Adrenal gland (tissue), 5 donors: ENCODE results near the gene MRPL51.

Experiments used
- POLR2A ChIP-seq, 2 donors: fragments of 450-650 bp; IDR thresholded peaks; one replicate each; pipeline ENCODE4 v1.6.1; 2017; ENCODE audit warnings: antibody characterized with exemption in 2 of 2, mild to moderate bottlenecking in 2 of 2, moderate library complexity in 1 of 2
- TF ChIP-seq, protein P1 (sequence below), 6 experiments: fragments of 450-650 bp in 4 of 6; fragments of 200-600 bp in 2 of 6; sonication (generic) in 1 of 6; IDR thresholded peaks; 1 replicate in 5 of 6; 2 replicates in 1 of 6; pipeline versions ENCODE4 v1.5.1 to v1.8.0; 2016 to 2021; ENCODE audit warnings: antibody characterized with exemption in 6 of 6, mild to moderate bottlenecking in 2 of 6, moderate library complexity in 1 of 6
- donor health status: DM: no; HTN: no; CAD: no.

DNA sequence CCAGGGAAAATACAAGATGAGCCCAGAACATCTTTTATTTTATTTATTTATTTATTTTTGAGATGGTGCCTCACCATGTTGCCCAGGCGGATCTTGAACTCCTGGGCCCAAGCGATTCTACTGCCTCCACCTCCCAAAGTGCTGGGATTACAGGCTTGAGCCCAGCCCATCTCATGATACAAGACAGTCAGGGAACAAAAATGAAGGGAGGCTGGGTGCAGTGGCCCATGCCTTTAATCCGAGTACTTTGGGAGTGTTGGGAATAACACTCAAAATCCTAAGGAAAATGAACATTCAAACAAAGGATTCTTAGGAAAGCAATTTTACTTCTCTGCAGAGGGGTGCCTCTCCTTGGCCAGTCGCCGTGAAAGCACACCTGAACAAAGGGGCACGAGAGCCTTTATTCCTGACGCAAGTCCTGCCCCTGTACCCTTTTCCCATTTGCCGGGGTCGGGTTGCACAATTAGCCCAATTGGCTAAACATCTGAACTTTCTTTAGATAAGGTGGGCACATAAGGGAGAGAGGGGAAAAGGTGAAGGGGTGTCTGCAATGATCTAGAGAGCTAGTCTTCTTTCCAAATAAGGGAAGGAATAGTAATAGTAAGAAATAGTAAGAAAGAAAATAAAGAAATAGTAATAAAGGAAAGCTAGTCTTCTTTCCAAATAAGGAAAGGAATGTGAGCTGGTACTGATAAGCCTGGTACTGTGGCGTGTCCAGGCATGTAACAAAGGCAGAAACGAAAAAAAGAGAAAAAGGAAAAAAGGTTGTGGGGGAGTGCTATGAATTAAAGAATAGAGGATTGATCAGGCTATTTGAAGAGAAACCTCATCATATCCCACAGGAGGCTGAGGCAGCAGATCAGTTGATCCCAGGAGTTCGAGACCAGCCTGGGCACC is 14.3 kb upstream of the MRPL51 start:
- TF ChIP-seq, protein P1, sequence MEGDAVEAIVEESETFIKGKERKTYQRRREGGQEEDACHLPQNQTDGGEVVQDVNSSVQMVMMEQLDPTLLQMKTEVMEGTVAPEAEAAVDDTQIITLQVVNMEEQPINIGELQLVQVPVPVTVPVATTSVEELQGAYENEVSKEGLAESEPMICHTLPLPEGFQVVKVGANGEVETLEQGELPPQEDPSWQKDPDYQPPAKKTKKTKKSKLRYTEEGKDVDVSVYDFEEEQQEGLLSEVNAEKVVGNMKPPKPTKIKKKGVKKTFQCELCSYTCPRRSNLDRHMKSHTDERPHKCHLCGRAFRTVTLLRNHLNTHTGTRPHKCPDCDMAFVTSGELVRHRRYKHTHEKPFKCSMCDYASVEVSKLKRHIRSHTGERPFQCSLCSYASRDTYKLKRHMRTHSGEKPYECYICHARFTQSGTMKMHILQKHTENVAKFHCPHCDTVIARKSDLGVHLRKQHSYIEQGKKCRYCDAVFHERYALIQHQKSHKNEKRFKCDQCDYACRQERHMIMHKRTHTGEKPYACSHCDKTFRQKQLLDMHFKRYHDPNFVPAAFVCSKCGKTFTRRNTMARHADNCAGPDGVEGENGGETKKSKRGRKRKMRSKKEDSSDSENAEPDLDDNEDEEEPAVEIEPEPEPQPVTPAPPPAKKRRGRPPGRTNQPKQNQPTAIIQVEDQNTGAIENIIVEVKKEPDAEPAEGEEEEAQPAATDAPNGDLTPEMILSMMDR (IDR thresholded peaks at IDR 0.05): no peak
- no peak for TF ChIP-seq POLR2A (IDR thresholded peaks at IDR 0.05)
